GM23338 (cell line): ENCODE measurements around the gene TNS3. TPM values are rescaled to one million over a fixed set of nuclear protein-coding genes. Genes with fewer than 3 reads are reported as not detected.

Source experiments
- ATAC-seq: fragments of 200-7000 bp; cut with Tn5 transposase; 3 replicates; pipeline ENCODE4 v1.9.1; 2020
- DNase-seq: peaks from one replicate; pipeline ENCODE4 v3.0.0-alpha.2; 2015; ENCODE audit warnings: low spot score
- H2AFZ ChIP-seq: fragments of 200-600 bp; sonication (generic); 2 replicates; pipeline ENCODE4 v1.8.0; 2016; ENCODE audit warnings: antibody characterized with exemption, mild to moderate bottlenecking, moderate library complexity
- H3F3A ChIP-seq: fragments of 200-600 bp; sonication (generic); replicated peaks from 2 replicates; pipeline ENCODE4 v1.8.0; 2017; ENCODE audit warnings: antibody characterized with exemption, mixed run types, low read depth
- H3K27ac ChIP-seq: fragments of 200-600 bp; sonication (generic); 2 replicates; pipeline ENCODE4 v1.6.1; 2016; ENCODE audit warnings: low read depth
- H3K27me3 ChIP-seq: fragments of 200-600 bp; sonication (generic); 2 replicates; pipeline ENCODE4 v1.8.0; 2016; ENCODE audit warnings: mild to moderate bottlenecking, mixed run types, moderate library complexity; ENCODE audit not compliant: insufficient read depth
- H3K36me3 ChIP-seq: fragments of 200-600 bp; sonication (generic); 2 replicates; pipeline ENCODE4 v1.8.0; 2016; ENCODE audit warnings: mild to moderate bottlenecking; ENCODE audit not compliant: insufficient read depth
- H3K4me1 ChIP-seq: fragments of 200-600 bp; sonication (generic); 2 replicates; pipeline ENCODE4 v1.8.0; 2016; ENCODE audit warnings: mild to moderate bottlenecking, moderate library complexity; ENCODE audit not compliant: insufficient read depth
- H3K4me2 ChIP-seq: fragments of 200-600 bp; sonication (generic); 2 replicates; pipeline ENCODE4 v1.7.1; 2017; ENCODE audit warnings: mixed run types
- H3K4me3 ChIP-seq: fragments of 200-600 bp; sonication (generic); 2 replicates; pipeline ENCODE4 v1.6.1; 2016; ENCODE audit warnings: mixed run types
- H3K79me2 ChIP-seq: fragments of 200-600 bp; sonication (generic); replicated peaks from 2 replicates; pipeline ENCODE4 v1.8.0; 2017; ENCODE audit warnings: mild to moderate bottlenecking; ENCODE audit not compliant: insufficient read depth
- H3K9me2 ChIP-seq: fragments of 200-600 bp; sonication (generic); 2 replicates; pipeline ENCODE4 v1.8.0; 2017; ENCODE audit not compliant: insufficient read depth
- H4K20me1 ChIP-seq: fragments of 200-600 bp; sonication (generic); replicated peaks from 2 replicates; pipeline ENCODE4 v1.8.0; 2017; ENCODE audit warnings: mild to moderate bottlenecking; ENCODE audit not compliant: insufficient read depth
- H3K27ac Mint-ChIP-seq: 2 replicates; pipeline ENCODE4 v1.8.0; 2020; ENCODE audit warnings: inconsistent platforms, mild to moderate bottlenecking, moderate library complexity, mixed read lengths
- H3K27me3 Mint-ChIP-seq: 3 replicates; pipeline ENCODE4 v1.8.0; 2022; ENCODE audit warnings: low read depth, mild to moderate bottlenecking, moderate library complexity, mixed read lengths, inconsistent platforms; ENCODE audit not compliant: insufficient read depth, poor library complexity
- H3K36me3 Mint-ChIP-seq: 3 replicates; pipeline ENCODE4 v1.8.0; 2021; ENCODE audit warnings: low read depth, mild to moderate bottlenecking, inconsistent platforms, moderate library complexity, mixed read lengths
- H3K4me1 Mint-ChIP-seq: 3 replicates; pipeline ENCODE4 v1.8.0; 2020; ENCODE audit warnings: mild to moderate bottlenecking, inconsistent platforms, mixed read lengths
- H3K4me3 Mint-ChIP-seq: 3 replicates; pipeline ENCODE4 v1.8.0; 2021; ENCODE audit warnings: moderate library complexity, mild to moderate bottlenecking, inconsistent platforms, mixed read lengths
- H3K9me3 Mint-ChIP-seq: 3 replicates; pipeline ENCODE4 v1.8.0; 2020; ENCODE audit warnings: moderate library complexity, mild to moderate bottlenecking, inconsistent platforms, mixed read lengths
- CREB1 ChIP-seq: fragments of 250-450 bp; sonication (Bioruptor Pico); IDR thresholded peaks from 2 replicates; pipeline ENCODE4 v1.5.0; 2020; ENCODE audit warnings: low read depth, mild to moderate bottlenecking, moderate library complexity
- NANOG ChIP-seq: IDR thresholded peaks from 2 replicates; pipeline ENCODE4 v1.6.1; 2016; ENCODE audit warnings: antibody characterized with exemption, borderline replicate concordance
- STAT1 ChIP-seq: IDR thresholded peaks from one replicate; pipeline ENCODE4 v1.6.1; 2016; ENCODE audit warnings: antibody characterized with exemption; ENCODE audit not compliant: unreplicated experiment
- ZNF331 ChIP-seq: fragments of 250-450 bp; sonication (Bioruptor Pico); IDR thresholded peaks from 2 replicates; pipeline ENCODE4 v1.5.0; 2020; ENCODE audit warnings: low read depth, mild to moderate bottlenecking, moderate library complexity
- polyA plus RNA-seq: library from polyadenylated mRNA; unstranded; fragments of >200 nt; fragmentation: Nextera tagmentation; extraction: Ambion mirVana; gene quantifications from 2 replicates; pipeline ENCODE4 v1.2.1, GENCODE V29; 2016
- total RNA-seq: library from RNA; depleted of rRNA; stranded (reverse); fragments of >200 nt; shearing (Covaris generic); gene quantifications from 2 replicates; pipeline ENCODE4 v1.2.3, GENCODE V29; 2014
- TF ChIP-seq, protein P1 (sequence below), 2 experiments: fragments of 200-600 bp in 1 of 2; sonication (generic) in 1 of 2; conservative IDR thresholded peaks; 2 replicates each; pipeline versions ENCODE4 v1.5.1 to v1.6.1; 2016 to 2017; ENCODE audit warnings: antibody characterized with exemption in 2 of 2, low read depth in 2 of 2, mild to moderate bottlenecking in 2 of 2, moderate library complexity in 1 of 2
- TF ChIP-seq, protein P2 (sequence below): IDR thresholded peaks from one replicate; pipeline ENCODE4 v1.6.1; 2018; ENCODE audit warnings: antibody characterized with exemption; ENCODE audit not compliant: unreplicated experiment
- TF ChIP-seq, protein P3 (sequence below): IDR thresholded peaks from 2 replicates; pipeline ENCODE4 v1.6.1; 2016; ENCODE audit warnings: antibody characterized with exemption

The TNS3 gene
- total and polyA plus RNA-seq, 2 experiments from 2014 or later = 6.2 to 28.7 TPM

DNA sequence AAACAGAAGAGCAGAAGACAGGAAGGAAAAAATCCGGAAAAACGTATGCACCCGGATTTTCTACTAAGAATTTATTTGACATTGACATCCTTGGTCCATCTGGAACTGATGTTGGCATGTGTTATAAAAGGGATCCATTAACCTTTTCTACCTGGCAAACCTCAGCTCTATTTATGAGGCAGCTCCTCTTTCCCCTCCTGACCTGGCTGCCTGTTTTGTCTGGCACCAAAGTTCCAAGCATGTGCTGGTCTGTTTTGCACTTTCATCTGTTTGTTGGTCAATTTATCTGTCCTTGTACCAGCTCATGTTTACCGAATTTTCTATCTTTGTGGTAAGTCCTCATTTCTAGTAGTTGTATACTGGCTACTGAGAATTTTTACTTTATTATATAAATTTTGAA is 258.0 kb downstream of the TNS3 start:
- no peak overlapping the region for H3K27ac ChIP-seq
- TF ChIP-seq, protein P1, sequence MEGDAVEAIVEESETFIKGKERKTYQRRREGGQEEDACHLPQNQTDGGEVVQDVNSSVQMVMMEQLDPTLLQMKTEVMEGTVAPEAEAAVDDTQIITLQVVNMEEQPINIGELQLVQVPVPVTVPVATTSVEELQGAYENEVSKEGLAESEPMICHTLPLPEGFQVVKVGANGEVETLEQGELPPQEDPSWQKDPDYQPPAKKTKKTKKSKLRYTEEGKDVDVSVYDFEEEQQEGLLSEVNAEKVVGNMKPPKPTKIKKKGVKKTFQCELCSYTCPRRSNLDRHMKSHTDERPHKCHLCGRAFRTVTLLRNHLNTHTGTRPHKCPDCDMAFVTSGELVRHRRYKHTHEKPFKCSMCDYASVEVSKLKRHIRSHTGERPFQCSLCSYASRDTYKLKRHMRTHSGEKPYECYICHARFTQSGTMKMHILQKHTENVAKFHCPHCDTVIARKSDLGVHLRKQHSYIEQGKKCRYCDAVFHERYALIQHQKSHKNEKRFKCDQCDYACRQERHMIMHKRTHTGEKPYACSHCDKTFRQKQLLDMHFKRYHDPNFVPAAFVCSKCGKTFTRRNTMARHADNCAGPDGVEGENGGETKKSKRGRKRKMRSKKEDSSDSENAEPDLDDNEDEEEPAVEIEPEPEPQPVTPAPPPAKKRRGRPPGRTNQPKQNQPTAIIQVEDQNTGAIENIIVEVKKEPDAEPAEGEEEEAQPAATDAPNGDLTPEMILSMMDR (conservative IDR thresholded peaks at IDR 0.05; ENCODE audit: low read depth in 2 of 2) = no peak
- Mint-ChIP-seq H3K27me3 (peaks cover 6% of the 10 kb centered on the region), H3K4me3 (no peak overlapping the region), H3K4me1 (peaks cover 30% of the 10 kb centered on the region), H3K36me3 (peaks cover 12% of the 10 kb centered on the region), H3K27ac (no peak overlapping the region), H3K9me3 (no peaks in the 10 kb centered on the region)
- H4K20me1 ChIP-seq = no peaks in the 10 kb centered on the region
- no peak for DNase-seq
- H3F3A ChIP-seq = 0 out of 2 replicates have a peak, but pooled peaks cover 5% of the 10 kb centered on the region
- H3K9me2 ChIP-seq = no peaks in the 10 kb centered on the region; the same call in 1 of the 2 replicates
- H3K36me3 ChIP-seq = no peaks in the 10 kb centered on the region
- no peak overlapping the region for H2AFZ ChIP-seq
- no peak overlapping the region for H3K4me2 ChIP-seq
- peaks cover 6% of the 10 kb centered on the region; the same call in 1 of the 2 replicates for H3K79me2 ChIP-seq
- no peaks in the 10 kb centered on the region for H3K27me3 ChIP-seq
- no peak overlapping the region for H3K4me3 ChIP-seq
- ATAC-seq = no peak
- H3K4me1 ChIP-seq = peaks cover 19% of the 10 kb centered on the region

DNA sequence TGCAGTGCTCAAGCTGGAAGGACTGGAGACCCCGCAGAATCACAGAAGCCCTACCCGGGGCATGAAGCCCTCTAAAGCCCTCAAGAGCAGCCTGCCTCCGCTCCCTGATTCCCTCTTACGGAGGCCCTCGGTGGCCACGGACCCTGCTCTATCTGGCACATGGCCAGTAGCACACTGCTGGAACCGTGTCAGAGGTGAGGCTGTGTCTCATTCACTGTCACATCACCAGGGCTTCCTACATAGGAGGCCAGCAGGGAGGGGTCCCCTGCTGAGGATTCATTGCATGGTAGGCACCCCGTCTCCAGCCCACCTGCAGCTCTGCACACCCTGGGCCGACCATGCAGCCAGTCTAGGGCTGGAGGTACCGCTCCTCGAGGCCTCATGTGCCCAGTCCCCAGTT is 259.2 kb downstream of the TNS3 start:
- peaks cover 12% of the 10 kb centered on the region for H3K4me1 ChIP-seq
- no peak overlapping the region for H3K27ac ChIP-seq
- Mint-ChIP-seq H3K36me3 (peaks cover 18% of the 10 kb centered on the region), H3K4me1 (peaks cover 21% of the 10 kb centered on the region; the same call in 2 of the 3 replicates), H3K27me3 (peaks cover 6% of the 10 kb centered on the region), H3K9me3 (no peaks in the 10 kb centered on the region), H3K4me3 (no peak overlapping the region), H3K27ac (no peak overlapping the region)
- no peaks in the 10 kb centered on the region for H4K20me1 ChIP-seq
- ATAC-seq = no peak
- H3F3A ChIP-seq = 0 out of 2 replicates have a peak, but pooled peaks cover 3% of the 10 kb centered on the region
- H3K36me3 ChIP-seq = no peaks in the 10 kb centered on the region
- H3K4me2 ChIP-seq = no peak overlapping the region
- no peak overlapping the region for H3K4me3 ChIP-seq
- DNase-seq = no peak
- no peaks in the 10 kb centered on the region; the same call in 1 of the 2 replicates for H3K9me2 ChIP-seq
- H3K27me3 ChIP-seq = no peaks in the 10 kb centered on the region
- peaks cover 6% of the 10 kb centered on the region; the same call in 1 of the 2 replicates for H3K79me2 ChIP-seq
- no peak overlapping the region for H2AFZ ChIP-seq
- TF ChIP-seq STAT1 = no peak
- TF ChIP-seq, protein P2, sequence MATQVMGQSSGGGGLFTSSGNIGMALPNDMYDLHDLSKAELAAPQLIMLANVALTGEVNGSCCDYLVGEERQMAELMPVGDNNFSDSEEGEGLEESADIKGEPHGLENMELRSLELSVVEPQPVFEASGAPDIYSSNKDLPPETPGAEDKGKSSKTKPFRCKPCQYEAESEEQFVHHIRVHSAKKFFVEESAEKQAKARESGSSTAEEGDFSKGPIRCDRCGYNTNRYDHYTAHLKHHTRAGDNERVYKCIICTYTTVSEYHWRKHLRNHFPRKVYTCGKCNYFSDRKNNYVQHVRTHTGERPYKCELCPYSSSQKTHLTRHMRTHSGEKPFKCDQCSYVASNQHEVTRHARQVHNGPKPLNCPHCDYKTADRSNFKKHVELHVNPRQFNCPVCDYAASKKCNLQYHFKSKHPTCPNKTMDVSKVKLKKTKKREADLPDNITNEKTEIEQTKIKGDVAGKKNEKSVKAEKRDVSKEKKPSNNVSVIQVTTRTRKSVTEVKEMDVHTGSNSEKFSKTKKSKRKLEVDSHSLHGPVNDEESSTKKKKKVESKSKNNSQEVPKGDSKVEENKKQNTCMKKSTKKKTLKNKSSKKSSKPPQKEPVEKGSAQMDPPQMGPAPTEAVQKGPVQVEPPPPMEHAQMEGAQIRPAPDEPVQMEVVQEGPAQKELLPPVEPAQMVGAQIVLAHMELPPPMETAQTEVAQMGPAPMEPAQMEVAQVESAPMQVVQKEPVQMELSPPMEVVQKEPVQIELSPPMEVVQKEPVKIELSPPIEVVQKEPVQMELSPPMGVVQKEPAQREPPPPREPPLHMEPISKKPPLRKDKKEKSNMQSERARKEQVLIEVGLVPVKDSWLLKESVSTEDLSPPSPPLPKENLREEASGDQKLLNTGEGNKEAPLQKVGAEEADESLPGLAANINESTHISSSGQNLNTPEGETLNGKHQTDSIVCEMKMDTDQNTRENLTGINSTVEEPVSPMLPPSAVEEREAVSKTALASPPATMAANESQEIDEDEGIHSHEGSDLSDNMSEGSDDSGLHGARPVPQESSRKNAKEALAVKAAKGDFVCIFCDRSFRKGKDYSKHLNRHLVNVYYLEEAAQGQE = no peak
- TF ChIP-seq ZNF331 (CRISPR knock-in tag) = no peak
- TF ChIP-seq, protein P3, sequence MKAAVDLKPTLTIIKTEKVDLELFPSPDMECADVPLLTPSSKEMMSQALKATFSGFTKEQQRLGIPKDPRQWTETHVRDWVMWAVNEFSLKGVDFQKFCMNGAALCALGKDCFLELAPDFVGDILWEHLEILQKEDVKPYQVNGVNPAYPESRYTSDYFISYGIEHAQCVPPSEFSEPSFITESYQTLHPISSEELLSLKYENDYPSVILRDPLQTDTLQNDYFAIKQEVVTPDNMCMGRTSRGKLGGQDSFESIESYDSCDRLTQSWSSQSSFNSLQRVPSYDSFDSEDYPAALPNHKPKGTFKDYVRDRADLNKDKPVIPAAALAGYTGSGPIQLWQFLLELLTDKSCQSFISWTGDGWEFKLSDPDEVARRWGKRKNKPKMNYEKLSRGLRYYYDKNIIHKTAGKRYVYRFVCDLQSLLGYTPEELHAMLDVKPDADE = no peak
- no peak for TF ChIP-seq NANOG
- no peak for TF ChIP-seq CREB1
- TF ChIP-seq, protein P1 (conservative IDR thresholded peaks at IDR 0.05; ENCODE audit: low read depth in 2 of 2) = no peak
